Osteoblast (primary cell): ENCODE results near the gene PTPRF. TPM values are rescaled to one million over a fixed set of nuclear protein-coding genes. Genes with fewer than 3 reads are reported as not detected.

Source experiments
- DNase-seq: peaks from one replicate; pipeline ENCODE4 v3.0.0; 2011; ENCODE audit warnings: low spot score, mixed read lengths; ENCODE audit not compliant: insufficient read length; ENCODE audit errors: missing footprints
- H2AFZ ChIP-seq: 2 replicates; pipeline ENCODE4 v1.6.0; 2011; ENCODE audit warnings: mild to moderate bottlenecking, low read length
- H3K27ac ChIP-seq: 2 replicates; pipeline ENCODE4 v1.5.1; 2011; ENCODE audit warnings: mild to moderate bottlenecking, low read depth, low read length, moderate library complexity
- H3K27me3 ChIP-seq: 2 replicates; pipeline ENCODE4 v1.6.0; 2012; ENCODE audit warnings: mild to moderate bottlenecking, control low read depth, inconsistent platforms, low read length, moderate library complexity; ENCODE audit not compliant: insufficient read depth
- H3K36me3 ChIP-seq: 2 replicates; pipeline ENCODE4 v1.5.1; 2011; ENCODE audit warnings: mild to moderate bottlenecking, low read length, control low read depth, moderate library complexity; ENCODE audit not compliant: insufficient read depth
- H3K4me1 ChIP-seq: 2 replicates; pipeline ENCODE4 v1.5.1; 2011; ENCODE audit warnings: mild to moderate bottlenecking, low read length, control low read depth, moderate library complexity; ENCODE audit not compliant: insufficient read depth
- H3K4me2 ChIP-seq: 2 replicates; pipeline ENCODE4 v1.6.0; 2011; ENCODE audit warnings: mild to moderate bottlenecking, low read length; ENCODE audit not compliant: insufficient read depth
- H3K4me3 ChIP-seq: fragments of 200-600 bp; sonication (generic); 3 replicates; pipeline ENCODE4 v1.5.1; 2012; ENCODE audit warnings: mild to moderate bottlenecking, low read length, inconsistent platforms; ENCODE audit not compliant: insufficient read depth
- H3K79me2 ChIP-seq: 2 replicates; pipeline ENCODE4 v1.6.0; 2012; ENCODE audit warnings: mild to moderate bottlenecking, low read length, control low read depth, inconsistent platforms; ENCODE audit not compliant: insufficient read depth
- H3K9me3 ChIP-seq: 2 replicates; pipeline ENCODE4 v1.5.1; 2011; ENCODE audit warnings: low read depth, low read length, control low read depth
- H4K20me1 ChIP-seq: 2 replicates; pipeline ENCODE4 v1.6.0; 2012; ENCODE audit warnings: mild to moderate bottlenecking, low read length, control low read depth; ENCODE audit not compliant: insufficient read depth
- total RNA-seq: library from RNA; depleted of rRNA; stranded (reverse); fragments of >200 nt; gene quantifications from 2 replicates; pipeline ENCODE4 v1.2.3, GENCODE V29; 2012
- TF ChIP-seq, protein P1 (sequence below): IDR thresholded peaks from 2 replicates; pipeline ENCODE4 v1.5.1; 2011; ENCODE audit warnings: mild to moderate bottlenecking, low read depth, low read length, moderate library complexity; ENCODE audit errors: extremely low read depth

PTPRF gene
- total RNA-seq, 1 donor: 13.0 TPM

DNA sequence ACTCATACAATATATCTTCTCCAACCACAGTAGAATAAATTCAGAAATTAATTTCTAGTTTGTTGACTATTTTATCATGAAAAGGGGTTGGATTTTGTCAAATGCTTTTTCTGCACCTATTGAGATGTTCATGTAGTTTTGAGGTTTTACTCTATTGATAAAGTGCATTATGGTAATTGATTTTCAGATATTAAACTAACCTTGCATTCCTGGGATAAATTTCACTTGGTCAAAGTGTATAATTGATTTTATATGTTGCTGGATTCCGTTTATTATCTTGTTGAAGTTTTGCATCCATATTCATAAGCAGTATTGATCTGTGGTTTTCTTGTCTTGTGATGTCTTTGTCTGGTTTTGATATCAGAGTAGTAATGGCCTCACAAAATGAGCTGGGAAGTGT, 42.5 kb upstream of the PTPRF start:
- H3K27ac ChIP-seq: no peak overlapping the region
- H3K4me3 ChIP-seq: no peak overlapping the region
- no peaks in the 10 kb centered on the region for H3K27me3 ChIP-seq
- H3K36me3 ChIP-seq: no peaks in the 10 kb centered on the region
- no peaks in the 10 kb centered on the region for H3K79me2 ChIP-seq
- no peaks in the 10 kb centered on the region for H3K9me3 ChIP-seq
- TF ChIP-seq, protein P1, sequence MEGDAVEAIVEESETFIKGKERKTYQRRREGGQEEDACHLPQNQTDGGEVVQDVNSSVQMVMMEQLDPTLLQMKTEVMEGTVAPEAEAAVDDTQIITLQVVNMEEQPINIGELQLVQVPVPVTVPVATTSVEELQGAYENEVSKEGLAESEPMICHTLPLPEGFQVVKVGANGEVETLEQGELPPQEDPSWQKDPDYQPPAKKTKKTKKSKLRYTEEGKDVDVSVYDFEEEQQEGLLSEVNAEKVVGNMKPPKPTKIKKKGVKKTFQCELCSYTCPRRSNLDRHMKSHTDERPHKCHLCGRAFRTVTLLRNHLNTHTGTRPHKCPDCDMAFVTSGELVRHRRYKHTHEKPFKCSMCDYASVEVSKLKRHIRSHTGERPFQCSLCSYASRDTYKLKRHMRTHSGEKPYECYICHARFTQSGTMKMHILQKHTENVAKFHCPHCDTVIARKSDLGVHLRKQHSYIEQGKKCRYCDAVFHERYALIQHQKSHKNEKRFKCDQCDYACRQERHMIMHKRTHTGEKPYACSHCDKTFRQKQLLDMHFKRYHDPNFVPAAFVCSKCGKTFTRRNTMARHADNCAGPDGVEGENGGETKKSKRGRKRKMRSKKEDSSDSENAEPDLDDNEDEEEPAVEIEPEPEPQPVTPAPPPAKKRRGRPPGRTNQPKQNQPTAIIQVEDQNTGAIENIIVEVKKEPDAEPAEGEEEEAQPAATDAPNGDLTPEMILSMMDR: no peak
- no peak overlapping the region for H2AFZ ChIP-seq
- DNase-seq: no peak
- no peaks in the 10 kb centered on the region for H3K4me1 ChIP-seq
- H3K4me2 ChIP-seq: no peak overlapping the region
- no peaks in the 10 kb centered on the region for H4K20me1 ChIP-seq

DNA sequence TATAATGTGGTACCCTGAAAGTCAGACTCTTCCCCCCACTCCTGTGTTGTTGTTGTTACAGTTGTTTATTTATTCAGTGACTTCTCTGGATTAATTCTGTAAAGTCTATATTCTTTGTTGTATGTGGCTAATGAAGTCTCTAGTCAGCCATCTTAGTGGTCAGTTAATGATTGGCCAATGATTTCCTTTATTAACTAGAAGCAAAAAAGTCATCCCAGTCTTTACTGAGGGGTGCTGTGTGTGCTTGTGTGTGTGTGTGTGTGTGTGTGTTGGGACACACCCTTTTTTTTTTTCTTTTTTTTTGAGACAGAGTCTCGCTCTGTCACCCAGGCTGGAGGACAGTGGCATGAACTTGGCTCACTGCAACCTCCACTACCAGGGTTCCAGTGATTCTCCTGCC, 39.6 kb upstream of the PTPRF start:
- H3K9me3 ChIP-seq: no peaks in the 10 kb centered on the region
- no peaks in the 10 kb centered on the region for H3K36me3 ChIP-seq
- H3K4me2 ChIP-seq: no peak overlapping the region
- no peaks in the 10 kb centered on the region for H4K20me1 ChIP-seq
- no peak overlapping the region for H2AFZ ChIP-seq
- no peaks in the 10 kb centered on the region for H3K27me3 ChIP-seq
- TF ChIP-seq, protein P1: no peak
- peaks cover 6% of the 10 kb centered on the region for H3K4me1 ChIP-seq
- no peak overlapping the region for H3K27ac ChIP-seq
- H3K79me2 ChIP-seq: no peaks in the 10 kb centered on the region
- no peak for DNase-seq
- H3K4me3 ChIP-seq: no peak overlapping the region

DNA sequence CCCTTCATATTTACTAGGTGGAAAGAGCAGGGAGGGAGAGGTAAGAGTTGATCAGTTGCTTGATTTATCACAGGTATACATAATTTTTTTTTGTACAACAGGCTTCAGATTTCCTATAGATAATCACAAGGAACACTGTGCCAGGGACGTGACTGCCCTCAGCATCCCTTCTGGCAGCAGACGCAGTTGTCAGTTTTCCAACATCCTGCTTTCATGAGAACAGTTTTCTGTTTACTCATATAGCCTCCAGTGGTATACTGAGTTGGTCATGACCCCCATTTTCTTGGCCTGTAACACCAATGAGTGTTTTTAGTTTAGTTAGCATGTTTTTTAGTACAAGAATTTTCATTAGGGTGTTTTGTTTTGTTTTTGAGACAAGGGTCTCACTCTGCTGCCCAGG, 37.9 kb upstream of the PTPRF start:
- no peaks in the 10 kb centered on the region for H3K79me2 ChIP-seq
- H3K4me1 ChIP-seq: peaks cover 6% of the 10 kb centered on the region
- DNase-seq: no peak
- no peaks in the 10 kb centered on the region for H4K20me1 ChIP-seq
- no peaks in the 10 kb centered on the region for H3K27me3 ChIP-seq
- no peaks in the 10 kb centered on the region for H3K36me3 ChIP-seq
- TF ChIP-seq, protein P1: no peak
- no peak overlapping the region for H3K27ac ChIP-seq
- H2AFZ ChIP-seq: no peak overlapping the region
- H3K4me3 ChIP-seq: no peak overlapping the region
- H3K9me3 ChIP-seq: no peaks in the 10 kb centered on the region
- no peak overlapping the region for H3K4me2 ChIP-seq

DNA sequence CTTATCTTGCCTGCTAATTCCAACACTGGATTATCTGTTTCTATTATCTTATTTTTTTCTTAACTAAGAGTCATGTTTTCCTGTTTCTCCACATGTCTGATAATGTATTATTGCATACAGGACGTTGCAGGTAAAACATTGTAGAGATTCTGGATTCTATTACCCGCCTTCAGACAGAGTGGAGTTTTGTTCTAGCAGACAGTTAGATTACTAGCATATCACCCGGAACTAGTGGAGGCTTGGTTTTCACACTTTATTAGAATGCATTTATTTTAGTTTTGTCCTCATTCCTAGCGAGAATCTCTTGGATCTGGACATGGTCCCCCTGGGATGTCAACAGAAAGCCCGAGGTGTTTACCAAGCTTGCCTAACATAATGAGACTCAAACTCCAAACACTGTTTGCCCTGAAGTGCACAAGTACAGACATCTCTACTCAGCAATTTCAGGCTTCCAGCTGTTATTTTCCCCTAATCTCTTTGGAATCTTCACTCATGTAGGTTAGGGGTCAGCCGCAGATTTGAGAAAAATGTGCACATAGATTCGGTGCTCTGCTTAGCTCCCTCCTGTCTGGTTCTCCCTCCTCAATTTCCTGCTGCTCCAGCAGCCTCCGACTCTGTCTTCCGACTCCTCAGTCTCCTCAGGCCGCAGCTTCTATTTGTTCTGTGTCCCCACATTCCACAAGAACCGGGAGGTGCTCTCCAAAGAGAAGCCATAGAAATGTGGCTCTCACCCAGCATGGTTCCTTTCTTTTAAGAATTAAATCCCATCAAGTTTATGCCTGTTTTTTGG, 36.8 kb upstream of the PTPRF start:
- Histone ChIP-seq H2AFZ (peak overlapping the region; percentile 87), H4K20me1 (no peaks in the 10 kb centered on the region), H3K27me3 (no peaks in the 10 kb centered on the region), H3K4me2 (peak overlapping the region; percentile 39), H3K27ac (no peak overlapping the region), H3K9me3 (no peaks in the 10 kb centered on the region), H3K36me3 (no peaks in the 10 kb centered on the region), H3K4me1 (peaks cover 6% of the 10 kb centered on the region), H3K79me2 (no peaks in the 10 kb centered on the region), H3K4me3 (no peak overlapping the region)
- TF ChIP-seq, protein P1: no peak
- no peak for DNase-seq
